ES-I3 (cell line): ENCODE data around the gene TBC1D12.

Source experiments
- H3K36me3 ChIP-seq: 2 replicates; pipeline ENCODE4 v1.6.1; 2013; ENCODE audit warnings: mild to moderate bottlenecking, low read length, control low read depth, moderate library complexity; ENCODE audit not compliant: insufficient read depth
- H3K4me1 ChIP-seq: 2 replicates; pipeline ENCODE4 v1.6.1; 2013; ENCODE audit warnings: mild to moderate bottlenecking, control low read depth, low read length; ENCODE audit not compliant: insufficient read depth
- H3K9ac ChIP-seq: 2 replicates; pipeline ENCODE4 v1.6.1; 2013; ENCODE audit warnings: low read depth, mild to moderate bottlenecking, low read length, moderate library complexity
- H3K9me3 ChIP-seq: 2 replicates; pipeline ENCODE4 v1.6.1; 2013; ENCODE audit warnings: mild to moderate bottlenecking, low read length, moderate library complexity; ENCODE audit not compliant: control insufficient read depth, insufficient read depth

The TBC1D12 gene

GRCh38 chr10:94420516-94420915 lies 18.2 kb downstream of the TBC1D12 start:
- Histone ChIP-seq H3K36me3 (no peaks in the 10 kb centered on the region), H3K9ac (no peak overlapping the region), H3K9me3 (no peaks in the 10 kb centered on the region), H3K4me1 (no peaks in the 10 kb centered on the region)

GRCh38 chr10:94420998-94421528 lies 18.7 kb downstream of the TBC1D12 start:
- Histone ChIP-seq H3K4me1 (no peaks in the 10 kb centered on the region), H3K9ac (no peak overlapping the region), H3K36me3 (no peaks in the 10 kb centered on the region), H3K9me3 (no peaks in the 10 kb centered on the region; the same call in 1 of the 2 replicates)

GRCh38 chr10:94423627-94424026 lies 21.3 kb downstream of the TBC1D12 start:
- Histone ChIP-seq H3K9ac (no peak overlapping the region), H3K36me3 (no peaks in the 10 kb centered on the region), H3K4me1 (no peaks in the 10 kb centered on the region), H3K9me3 (no peaks in the 10 kb centered on the region; the same call in 1 of the 2 replicates)

- Histone ChIP-seq H3K4me1 (no peaks in the 10 kb centered on the region), H3K36me3 (no peaks in the 10 kb centered on the region), H3K9ac (no peak overlapping the region), H3K9me3 (no peaks in the 10 kb centered on the region; the same call in 1 of the 2 replicates)
Measured at GRCh38 chr10:94424714-94425337, 22.5 kb downstream of the TBC1D12 start.

GRCh38 chr10:94425942-94426341 lies 23.6 kb downstream of the TBC1D12 start:
- no peaks in the 10 kb centered on the region for H3K4me1 ChIP-seq
- H3K36me3 ChIP-seq, result no peaks in the 10 kb centered on the region
- no peaks in the 10 kb centered on the region; the same call in 1 of the 2 replicates for H3K9me3 ChIP-seq
- H3K9ac ChIP-seq, result no peak overlapping the region

- Histone ChIP-seq H3K9ac (no peak overlapping the region), H3K9me3 (no peaks in the 10 kb centered on the region; the same call in 1 of the 2 replicates), H3K36me3 (no peaks in the 10 kb centered on the region), H3K4me1 (no peaks in the 10 kb centered on the region)
Measured at GRCh38 chr10:94427166-94427565, 24.8 kb downstream of the TBC1D12 start.

GRCh38 chr10:94428766-94429707 lies 26.7 kb downstream of the TBC1D12 start:
- Histone ChIP-seq H3K36me3 (no peaks in the 10 kb centered on the region), H3K9me3 (no peaks in the 10 kb centered on the region; the same call in 1 of the 2 replicates), H3K9ac (no peak overlapping the region), H3K4me1 (no peaks in the 10 kb centered on the region)

GRCh38 chr10:94430701-94431100 lies 28.4 kb downstream of the TBC1D12 start:
- no peak overlapping the region for H3K9ac ChIP-seq
- no peaks in the 10 kb centered on the region for H3K36me3 ChIP-seq
- no peaks in the 10 kb centered on the region for H3K4me1 ChIP-seq
- H3K9me3 ChIP-seq, result no peaks in the 10 kb centered on the region; the same call in 1 of the 2 replicates

- H3K9me3 ChIP-seq, result peaks cover 5% of the 10 kb centered on the region; the same call in 1 of the 2 replicates
- H3K4me1 ChIP-seq, result no peaks in the 10 kb centered on the region
- H3K9ac ChIP-seq, result no peak overlapping the region
- H3K36me3 ChIP-seq, result no peaks in the 10 kb centered on the region
Measured at GRCh38 chr10:94432443-94432842, 30.1 kb downstream of the TBC1D12 start.

GRCh38 chr10:94439275-94439861 lies 37.0 kb downstream of the TBC1D12 start:
- Histone ChIP-seq H3K9ac (no peak overlapping the region; the same call in 1 of the 2 replicates), H3K4me1 (no peaks in the 10 kb centered on the region), H3K9me3 (peaks cover 5% of the 10 kb centered on the region; the same call in 1 of the 2 replicates), H3K36me3 (no peaks in the 10 kb centered on the region)

- H3K9ac ChIP-seq, result no peak overlapping the region
- H3K4me1 ChIP-seq, result no peaks in the 10 kb centered on the region
- no peaks in the 10 kb centered on the region for H3K36me3 ChIP-seq
- H3K9me3 ChIP-seq, result peaks cover 5% of the 10 kb centered on the region; the same call in 1 of the 2 replicates
Measured at GRCh38 chr10:94440096-94440495, 37.8 kb downstream of the TBC1D12 start.

- Histone ChIP-seq H3K4me1 (no peaks in the 10 kb centered on the region), H3K9ac (no peak overlapping the region), H3K36me3 (no peaks in the 10 kb centered on the region), H3K9me3 (no peaks in the 10 kb centered on the region)
Measured at GRCh38 chr10:94443047-94443446, 40.7 kb downstream of the TBC1D12 start.

GRCh38 chr10:94443549-94443948 lies 41.2 kb downstream of the TBC1D12 start:
- no peaks in the 10 kb centered on the region for H3K36me3 ChIP-seq
- H3K4me1 ChIP-seq, result no peaks in the 10 kb centered on the region
- no peak overlapping the region for H3K9ac ChIP-seq
- H3K9me3 ChIP-seq, result no peaks in the 10 kb centered on the region

- Histone ChIP-seq H3K9me3 (no peaks in the 10 kb centered on the region), H3K36me3 (no peaks in the 10 kb centered on the region), H3K9ac (no peak overlapping the region), H3K4me1 (no peaks in the 10 kb centered on the region)
Measured at GRCh38 chr10:94450782-94451181, 48.4 kb downstream of the TBC1D12 start.
